HG03460 (cell line): ENCODE results near the gene LILRA6.
"Not testable (repeated sequence)": the region's sequence is repeated elsewhere in the genome, so short reads cannot be mapped to it uniquely, and the experiment has no call there.

Experiments
- ATAC-seq: cut with Tn5 transposase; IDR thresholded peaks from one replicate; pipeline ENCODE4 v1.9.1; 2021; ENCODE audit not compliant: unreplicated experiment

Gene LILRA6

GRCh38 chr19:54266133-54266532, 23.5 kb upstream of the LILRA6 start:
- no peak for ATAC-seq

DNA sequence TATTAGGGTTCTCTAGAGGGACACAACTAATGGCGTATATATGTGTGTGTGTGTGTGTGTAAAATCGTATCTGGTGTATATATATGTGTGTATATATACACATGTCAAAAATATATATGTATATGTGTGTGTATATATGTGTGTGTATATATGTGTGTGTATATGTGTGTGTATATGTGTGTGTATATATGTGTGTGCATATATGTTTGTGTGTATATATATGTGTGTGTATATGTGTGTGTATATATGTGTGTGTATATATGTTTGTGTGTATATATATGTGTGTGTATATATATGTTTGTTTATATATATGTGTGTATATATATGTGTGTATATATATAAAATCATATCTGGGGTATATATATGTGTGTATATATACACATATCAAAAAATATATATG, 19.9 kb upstream of the LILRA6 start:
- no peak for ATAC-seq

GRCh38 chr19:54262066-54262465, 19.5 kb upstream of the LILRA6 start:
- ATAC-seq: no peak

GRCh38 chr19:54257116-54257480, 14.5 kb upstream of the LILRA6 start, which contains the start of gene LILRB5:
TSS of gene LILRB5 (minus strand) at chr19:54257273. CDS start at chr19:54257193, 80 bp downstream.
- no peak for ATAC-seq

- no peak for ATAC-seq
These were observed 13.9 kb upstream of the LILRA6 start for GRCh38 chr19:54256250-54257115.

DNA sequence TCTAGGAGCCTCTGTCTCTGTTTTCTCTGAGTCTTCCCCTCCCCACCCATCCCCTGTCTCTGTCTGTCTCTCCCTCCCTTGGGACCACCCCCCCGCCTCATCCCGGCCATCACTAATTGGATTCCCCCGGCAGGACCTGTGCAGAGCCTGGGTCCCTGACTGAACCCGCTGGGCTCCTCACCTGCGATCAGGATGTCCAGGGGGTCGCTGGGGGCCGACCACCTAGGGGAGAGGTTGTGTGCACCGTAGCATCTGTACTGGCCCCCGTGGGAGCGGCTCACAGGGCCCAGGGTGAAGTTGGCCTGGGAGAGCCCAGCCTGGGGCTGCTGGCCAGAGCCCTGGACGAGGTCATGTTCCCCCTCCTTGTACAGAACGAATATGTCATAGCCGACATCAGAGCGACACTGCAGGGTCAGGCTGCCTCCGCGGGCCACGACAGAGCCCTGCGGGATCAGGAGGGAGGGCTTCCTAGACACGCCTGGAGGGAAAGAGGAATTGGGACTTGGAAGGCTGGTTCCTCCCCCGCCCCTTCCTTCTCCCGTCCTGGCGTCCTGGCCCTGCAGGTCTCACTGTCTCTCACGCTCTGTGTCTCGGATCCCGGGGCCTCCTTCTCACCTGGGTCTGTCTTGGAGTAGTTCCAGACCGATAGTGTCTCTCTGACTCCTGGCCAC, 12.7 kb upstream of the LILRA6 start:
- no peak for ATAC-seq

DNA sequence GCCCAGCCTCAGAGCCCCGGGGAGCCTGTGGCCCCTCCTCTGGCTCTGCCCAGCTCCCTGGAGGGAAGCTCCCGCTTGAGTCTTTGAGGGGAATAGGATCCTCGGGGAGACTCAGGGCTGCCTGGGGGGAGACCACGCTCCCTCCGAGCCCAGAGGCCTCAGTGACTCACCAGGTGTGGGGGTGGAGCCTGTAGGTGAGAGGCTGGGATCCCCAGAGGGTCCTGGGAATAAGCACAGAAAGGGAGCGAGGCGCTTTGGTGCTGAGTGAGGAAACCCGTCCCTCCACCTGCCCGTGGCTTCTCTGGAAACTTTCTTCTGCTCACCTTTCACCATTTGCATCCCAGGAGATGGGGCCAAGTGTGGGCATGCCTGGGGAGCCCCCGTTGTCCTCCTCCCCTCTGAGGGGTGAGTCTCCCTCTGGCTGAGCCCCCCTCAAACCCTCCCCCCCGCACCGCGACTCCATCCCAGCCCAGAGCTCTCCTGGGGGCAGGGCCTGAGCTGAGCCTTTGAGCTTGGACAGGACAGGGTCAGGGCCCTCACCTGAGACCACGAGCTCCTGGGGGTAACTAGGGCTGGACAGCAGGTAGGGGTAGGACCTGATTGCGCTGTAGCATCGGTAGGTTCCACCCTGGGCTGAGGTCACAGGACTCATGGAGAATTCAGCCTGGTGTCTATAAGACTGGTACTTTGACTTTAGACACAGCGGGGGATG, 11.8 kb upstream of the LILRA6 start:
- no peak for ATAC-seq

DNA sequence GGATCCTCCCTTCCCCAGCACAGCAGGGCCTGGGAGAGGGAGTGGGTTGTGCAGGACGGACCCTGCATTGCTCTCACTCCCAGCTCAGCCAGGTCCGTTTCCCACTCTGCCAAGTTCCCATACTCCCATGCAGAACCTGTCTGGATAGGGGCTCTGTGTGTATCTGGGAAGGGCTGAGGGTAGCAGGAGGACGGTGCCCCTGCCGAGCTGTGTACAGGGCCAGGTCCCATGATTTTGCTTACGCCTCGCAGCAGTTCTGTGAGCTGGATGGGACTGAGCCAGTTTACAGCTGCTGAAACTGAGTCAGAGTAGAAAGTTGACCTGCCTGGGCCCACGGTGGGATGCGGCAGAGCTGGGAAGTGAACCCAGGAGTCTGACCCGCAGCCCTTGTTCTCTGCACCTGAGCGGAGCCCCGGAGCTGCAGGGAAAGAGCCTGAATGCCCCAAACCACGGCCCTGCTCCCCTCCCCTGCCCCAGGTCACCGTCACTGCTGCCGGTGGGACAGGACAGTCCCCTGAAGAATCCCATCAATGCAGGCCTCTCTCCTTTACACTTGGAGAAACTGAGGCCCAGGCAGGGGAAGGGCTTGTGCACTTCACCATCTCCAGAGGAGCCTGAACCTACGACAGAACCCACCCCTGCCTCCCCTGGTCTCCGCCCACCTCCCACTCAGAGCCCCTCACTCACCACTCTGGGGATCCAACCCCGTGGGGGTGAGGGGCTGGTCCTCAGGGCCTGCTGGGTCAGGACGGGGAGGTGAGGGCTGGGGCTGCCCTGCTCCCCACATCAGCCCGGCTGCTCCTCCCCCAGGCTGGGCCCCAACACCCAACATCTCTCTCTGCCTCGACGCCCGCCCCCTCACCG, 11.0 kb upstream of the LILRA6 start:
- no peak for ATAC-seq

GRCh38 chr19:54252845-54253244, 10.3 kb upstream of the LILRA6 start:
- no peak for ATAC-seq

DNA sequence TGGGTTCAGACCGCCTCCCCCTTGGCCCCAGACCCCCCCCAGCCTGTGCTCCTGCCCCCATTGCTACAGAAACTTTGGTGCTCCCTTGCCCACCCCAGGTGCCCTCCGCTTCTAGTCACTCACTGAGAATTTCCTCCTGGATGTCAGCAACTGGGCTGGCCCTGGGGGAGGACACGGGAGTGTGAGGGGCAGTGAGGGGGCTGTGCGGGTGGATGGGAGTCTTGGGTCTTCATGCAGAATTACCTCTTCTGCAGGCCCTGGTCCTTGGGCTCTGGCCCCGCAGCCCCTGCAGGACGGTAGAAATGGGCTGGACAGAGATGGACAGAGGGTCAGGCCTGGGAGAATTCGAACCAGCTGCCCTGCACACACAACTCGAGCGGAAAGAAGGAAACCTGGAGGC, 9.7 kb upstream of the LILRA6 start:
- ATAC-seq: no peak

DNA sequence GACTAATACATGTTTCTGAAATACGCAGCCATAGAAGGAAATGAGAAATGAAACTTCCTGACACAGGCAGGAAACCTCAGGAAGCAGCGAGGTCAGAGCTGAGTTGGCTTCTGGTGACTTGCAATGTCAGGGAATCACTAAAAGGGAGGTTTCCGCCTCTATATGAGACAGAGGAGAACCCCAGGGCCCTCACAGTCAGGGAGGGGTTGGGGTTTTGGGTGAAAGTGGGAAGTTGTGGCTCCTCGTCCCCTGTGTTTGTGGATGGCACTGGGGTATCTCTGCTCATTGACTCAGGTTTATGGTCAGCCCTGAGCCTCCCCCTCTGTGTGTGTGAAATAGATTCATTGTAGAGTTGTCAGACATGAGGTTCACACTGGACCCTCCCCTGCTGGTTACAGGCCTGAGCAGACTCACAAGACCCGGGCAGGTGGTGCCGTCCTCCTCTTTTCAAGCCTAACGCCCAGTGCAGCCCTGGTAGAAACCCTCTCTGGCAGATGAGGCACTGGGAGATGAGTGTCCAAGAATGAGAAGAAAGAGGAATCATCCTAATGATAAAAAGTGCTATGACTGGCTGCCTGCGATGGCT, 5.5 kb upstream of the LILRA6 start:
- ATAC-seq: no peak

GRCh38 chr19:54247106-54247930, 4.7 kb upstream of the LILRA6 start:
- ATAC-seq: no peak

DNA sequence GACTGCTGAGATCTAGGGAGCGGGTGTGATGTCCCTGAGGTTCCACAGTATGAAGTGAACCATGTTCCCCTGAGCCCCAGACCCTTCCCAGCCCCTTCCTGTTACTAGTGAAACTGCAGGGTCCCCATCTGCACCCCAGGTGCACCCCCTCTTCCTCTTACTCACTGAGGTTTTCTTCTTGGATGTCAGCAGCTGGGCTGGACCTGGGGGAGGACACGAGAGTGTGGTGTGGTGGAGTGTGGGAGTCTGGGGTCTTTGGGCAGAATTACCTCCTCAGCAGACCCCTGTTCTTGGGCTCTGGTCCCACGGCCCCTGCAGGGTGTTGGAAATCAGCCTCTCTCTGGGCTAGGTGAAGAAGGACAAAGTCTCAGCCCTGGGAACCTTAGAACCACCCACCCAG, 3.3 kb upstream of the LILRA6 start:
- no peak for ATAC-seq

DNA sequence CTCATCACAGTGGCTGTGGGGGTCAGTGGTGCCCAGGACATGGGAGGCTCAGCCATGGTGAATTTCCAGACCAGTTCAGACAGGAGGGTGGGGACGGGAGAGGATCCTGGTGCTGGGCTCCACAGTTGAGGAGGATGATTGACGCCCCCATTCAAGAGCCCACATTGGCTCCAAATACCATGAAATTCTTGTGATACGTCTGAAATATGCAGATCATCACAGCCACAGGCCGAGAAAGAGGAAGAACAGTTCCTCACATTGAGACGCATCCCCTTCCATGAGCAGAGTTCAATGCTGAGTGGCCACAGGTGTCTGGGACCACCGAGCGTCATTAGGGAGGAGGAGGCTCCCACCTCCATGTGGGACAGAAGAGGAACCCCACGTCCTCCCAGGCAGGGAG, 1.2 kb upstream of the LILRA6 start:
- ATAC-seq: not testable (repeated sequence)

GRCh38 chr19:54242234-54242633, 356 bp downstream of the LILRA6 start:
- ATAC-seq: not testable (repeated sequence)

DNA sequence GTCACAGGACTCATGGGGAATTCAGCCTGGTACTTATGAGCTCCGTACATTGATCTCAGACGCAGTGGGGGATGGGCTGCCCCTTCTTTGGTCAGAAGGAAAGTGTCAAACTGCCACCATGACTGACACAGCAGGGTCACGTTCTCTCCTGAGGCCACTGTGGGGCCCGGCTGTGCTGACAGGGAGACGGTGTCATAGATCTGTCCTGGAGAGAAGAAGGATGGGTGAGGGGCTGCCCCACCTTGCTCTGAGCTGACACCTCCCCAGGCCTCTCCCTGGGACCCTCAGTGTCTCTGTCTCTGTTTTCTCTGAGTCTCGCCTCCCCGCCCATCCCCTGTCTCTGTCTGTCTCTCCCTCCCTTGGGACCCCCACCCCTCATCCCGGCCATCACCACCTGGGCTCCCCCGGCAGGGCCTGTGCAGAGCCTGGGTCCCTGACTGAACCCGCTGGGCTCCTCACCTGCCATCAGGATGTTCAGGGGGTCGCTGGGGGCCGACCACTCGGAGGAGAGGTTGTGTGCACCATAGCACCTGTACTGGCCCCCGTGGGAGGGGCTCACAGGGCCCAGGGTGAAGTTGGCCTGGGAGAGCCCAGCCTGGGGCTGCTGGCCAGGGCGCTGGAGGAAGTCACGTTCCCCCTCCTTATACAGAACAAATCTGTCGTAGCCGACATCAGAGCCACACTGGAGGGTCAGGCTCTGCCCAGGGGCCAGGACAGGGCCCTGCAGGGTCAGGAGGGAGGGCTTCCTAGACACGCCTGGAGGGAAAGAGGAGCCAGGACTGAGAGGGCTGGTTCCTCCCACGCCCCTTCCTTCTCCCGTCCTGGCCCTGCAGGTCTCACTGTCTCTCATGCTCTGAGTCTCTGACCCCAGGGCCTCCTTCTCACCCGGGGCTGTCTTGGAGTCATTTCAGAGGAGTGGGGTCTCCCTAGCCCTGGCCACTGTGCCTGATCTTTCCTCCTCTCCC, 1.9 kb downstream of the LILRA6 start:
- not testable (repeated sequence) for ATAC-seq

- not testable (repeated sequence) for ATAC-seq
These were observed 2.9 kb downstream of the LILRA6 start for GRCh38 chr19:54239491-54240371.
